MCF 10A (cell line): Measurements from ENCODE around the gene GPX4. TPM values are rescaled to one million over a fixed set of nuclear protein-coding genes. Genes with fewer than 3 reads are reported as not detected.

Experiments
- BruUV-seq: library from RNA; stranded (reverse); fragments of 400-500 nt; replicated peaks from 2 replicates; lab custom pipeline; 2021; lab: Mats Ljungman, UMichigan
- CTCF ChIA-PET: fragments of 300-600 bp; sonication (Branson Sonifier 250); formaldehyde crosslinking; extraction: SDS; loops from one replicate; lab custom pipeline; 2021; ENCODE audit warnings: antibody characterized with exemption, inconsistent platforms; lab: Yijun Ruan, JAX
- POLR2A ChIA-PET: fragments of 300-600, 350-650 bp; sonication (Branson Sonifier 250); formaldehyde crosslinking; extraction: SDS; loops from one replicate; lab custom pipeline; 2020; ENCODE audit warnings: antibody characterized with exemption, inconsistent platforms; lab: Yijun Ruan, JAX
- DNase-seq: peaks from one replicate; pipeline ENCODE4 v3.0.0-alpha.2; 2018; ENCODE audit not compliant: unreplicated experiment
- H3K27ac Mint-ChIP-seq: one replicate; pipeline ENCODE4 v1.8.0; 2022; ENCODE audit warnings: mild to moderate bottlenecking, low read depth, mixed read lengths; ENCODE audit not compliant: unreplicated experiment
- H3K27me3 Mint-ChIP-seq: one replicate; pipeline ENCODE4 v1.8.0; 2022; ENCODE audit warnings: mixed read lengths; ENCODE audit not compliant: insufficient read depth, unreplicated experiment
- H3K36me3 Mint-ChIP-seq: one replicate; pipeline ENCODE4 v1.8.0; 2022; ENCODE audit warnings: mild to moderate bottlenecking, moderate library complexity, mixed read lengths; ENCODE audit not compliant: insufficient read depth, unreplicated experiment
- H3K4me1 Mint-ChIP-seq: one replicate; pipeline ENCODE4 v1.8.0; 2022; ENCODE audit warnings: mixed read lengths; ENCODE audit not compliant: insufficient read depth, unreplicated experiment
- H3K4me3 Mint-ChIP-seq: one replicate; pipeline ENCODE4 v1.8.0; 2022; ENCODE audit warnings: mild to moderate bottlenecking, moderate library complexity, mixed read lengths; ENCODE audit not compliant: unreplicated experiment
- H3K9me3 Mint-ChIP-seq: one replicate; pipeline ENCODE4 v1.8.0; 2022; ENCODE audit warnings: mixed read lengths; ENCODE audit not compliant: unreplicated experiment
- CTCF ChIP-seq: fragments of 200-600 bp; IDR thresholded peaks from one replicate; pipeline ENCODE4 v1.8.0; 2022; ENCODE audit warnings: antibody characterized with exemption, mild to moderate bottlenecking; ENCODE audit not compliant: unreplicated experiment
- intact Hi-C: fragments of 100-400 bp; cut with micrococcal nuclease; formaldehyde crosslinking; loops from 2 replicates; pipeline ENCODE4 v1.14.1; 2022
- total RNA-seq: library from RNA; stranded (reverse); gene quantifications from 2 replicates; pipeline ENCODE4 v1.2.3, GENCODE V29; 2022

Gene GPX4
- total RNA-seq, 1 experiment from 2014 or later: 191 TPM

GRCh38 chr19:1085053-1085658 lies 18.6 kb upstream of the GPX4 start:
- ChIA-PET POLR2A (interaction anchor here (0.6 to 3.8 kb wide), 6 partner anchors 9 to 288 kb away, joined by 3 to 19 read pairs (median 4); partner anchors contain the start of genes ARHGAP45 and PTBP1), CTCF (interaction anchor here (1.0 kb wide), 1 partner anchor 9 kb away, joined by 3 read pairs; no protein-coding TSS in a partner anchor)
- H3K27me3 Mint-ChIP-seq: no peaks in the 10 kb centered on the region
- H3K9me3 Mint-ChIP-seq: no peaks in the 10 kb centered on the region
- H3K27ac Mint-ChIP-seq: no peak overlapping the region
- no TSS peak for BruUV-seq
- H3K4me1 Mint-ChIP-seq: peaks cover 6% of the 10 kb centered on the region
- no peak for TF ChIP-seq CTCF
- DNase-seq: no peak
- H3K4me3 Mint-ChIP-seq: no peak overlapping the region
- H3K36me3 Mint-ChIP-seq: peaks cover 38% of the 10 kb centered on the region
- intact Hi-C loops: no loop called here

- DNase-seq: no peak
- Mint-ChIP-seq H3K4me1 (peaks cover 6% of the 10 kb centered on the region), H3K9me3 (no peaks in the 10 kb centered on the region), H3K4me3 (no peak overlapping the region), H3K36me3 (peaks cover 37% of the 10 kb centered on the region), H3K27ac (no peak overlapping the region), H3K27me3 (no peaks in the 10 kb centered on the region)
- ChIA-PET POLR2A (interaction anchor here (0.6 to 3.8 kb wide), 8 partner anchors 8 to 64 kb away, joined by 3 to 19 read pairs (median 4); partner anchors contain the start of gene ARHGAP45), CTCF (interaction anchor here (0.7 to 1.0 kb wide), 2 partner anchors 16 to 25 kb away, joined by 3 read pairs; no protein-coding TSS in a partner anchor)
- intact Hi-C loops: no loop called here
- no TSS peak for BruUV-seq
- no peak for TF ChIP-seq CTCF
Observed at GRCh38 chr19:1085676-1086442, 17.9 kb upstream of the GPX4 start.

- ChIA-PET CTCF (interaction anchor here (0.7 to 1.0 kb wide), 2 partner anchors 15 to 26 kb away, joined by 3 read pairs; no protein-coding TSS in a partner anchor), POLR2A (interaction anchor here (1.0 to 3.8 kb wide), 5 partner anchors 8 to 64 kb away, joined by 3 to 19 read pairs (median 3); no protein-coding TSS in a partner anchor)
- Mint-ChIP-seq H3K27me3 (no peaks in the 10 kb centered on the region), H3K4me3 (no peak overlapping the region), H3K36me3 (peaks cover 42% of the 10 kb centered on the region), H3K4me1 (peaks cover 6% of the 10 kb centered on the region), H3K9me3 (no peaks in the 10 kb centered on the region), H3K27ac (no peak overlapping the region)
- intact Hi-C loops: no loop called here
- BruUV-seq: no TSS peak
- no peak for DNase-seq
- no peak for TF ChIP-seq CTCF
Observed at GRCh38 chr19:1086613-1087012, 17.2 kb upstream of the GPX4 start.

GRCh38 chr19:1087813-1088415 lies 15.9 kb upstream of the GPX4 start:
- Mint-ChIP-seq H3K27ac (peak overlapping the region; percentile 49), H3K9me3 (no peaks in the 10 kb centered on the region), H3K27me3 (no peaks in the 10 kb centered on the region), H3K36me3 (peaks cover 48% of the 10 kb centered on the region), H3K4me1 (no peaks in the 10 kb centered on the region), H3K4me3 (no peak overlapping the region)
- intact Hi-C loops: no loop called here
- ChIA-PET CTCF (interaction anchor here (0.5 to 0.7 kb wide), 2 partner anchors 192 to 455 kb away, joined by 4 to 5 read pairs; no protein-coding TSS in a partner anchor), POLR2A (interaction anchor here (0.5 to 1.4 kb wide), 2 partner anchors 9 to 17 kb away, joined by 3 to 5 read pairs; no protein-coding TSS in a partner anchor)
- no peak for DNase-seq
- TF ChIP-seq CTCF: no peak
- BruUV-seq: TSS peak; percentile 24
